Right forelimb (tissue), 1 donor: ENCODE measurements around the gene TAS2R20.

Experiments
- DNase-seq: peaks from one replicate; pipeline ENCODE4 v3.0.0-alpha.2; 2018

TAS2R20 gene

GRCh38 chr12:10957741-10958140 lies 40.4 kb downstream of the TAS2R20 start:
- no peak for DNase-seq

- DNase-seq = no peak
Observed at GRCh38 chr12:10956085-10956484, 42.0 kb downstream of the TAS2R20 start.

GRCh38 chr12:10952645-10953044 lies 45.5 kb downstream of the TAS2R20 start:
- DNase-seq = no peak
